ENCODE data around the gene JAK1. TPM values are rescaled to one million over a fixed set of nuclear protein-coding genes. Genes with fewer than 3 reads are reported as not detected.

Gene JAK1
- total RNA-seq, 3 donors from 2014 or later, result 179 to 258 (median 196) TPM

DNA sequence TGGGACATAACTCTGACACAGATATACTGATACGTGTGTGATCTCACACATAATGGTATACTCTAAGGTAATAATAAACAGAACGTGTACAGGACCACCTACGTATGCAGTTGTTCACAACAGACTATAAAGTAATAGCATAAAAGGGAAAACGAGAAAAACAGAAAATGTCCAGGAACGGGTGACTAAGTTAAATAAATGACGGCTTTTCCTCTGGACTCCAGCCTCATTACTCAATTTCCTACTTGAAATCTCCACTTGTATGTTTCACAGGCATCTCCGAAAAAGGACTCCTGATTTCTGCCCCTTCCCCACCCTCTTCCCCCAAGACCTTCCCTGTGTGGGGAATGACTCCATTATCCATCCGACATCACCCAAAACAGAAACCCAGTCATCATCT, 95.1 kb downstream of the JAK1 start:
- intact Hi-C loops (cut with DNase I; ENCODE audit: low total_unique reads), result no loop called here
- H3K4me3 ChIP-seq, result no peak overlapping the region
- no peaks in the 10 kb centered on the region for H3K9me3 ChIP-seq
- H3K27ac ChIP-seq, result no peak overlapping the region
- H3K4me1 ChIP-seq, result no peaks in the 10 kb centered on the region
- no peak for DNase-seq (ENCODE audit: low spot score in 2 of 2)
- H3K27me3 ChIP-seq, result no peaks in the 10 kb centered on the region
- TF ChIP-seq POLR2AphosphoS5 (IDR thresholded peaks at IDR 0.05), result no peak
- TF ChIP-seq, protein P1, sequence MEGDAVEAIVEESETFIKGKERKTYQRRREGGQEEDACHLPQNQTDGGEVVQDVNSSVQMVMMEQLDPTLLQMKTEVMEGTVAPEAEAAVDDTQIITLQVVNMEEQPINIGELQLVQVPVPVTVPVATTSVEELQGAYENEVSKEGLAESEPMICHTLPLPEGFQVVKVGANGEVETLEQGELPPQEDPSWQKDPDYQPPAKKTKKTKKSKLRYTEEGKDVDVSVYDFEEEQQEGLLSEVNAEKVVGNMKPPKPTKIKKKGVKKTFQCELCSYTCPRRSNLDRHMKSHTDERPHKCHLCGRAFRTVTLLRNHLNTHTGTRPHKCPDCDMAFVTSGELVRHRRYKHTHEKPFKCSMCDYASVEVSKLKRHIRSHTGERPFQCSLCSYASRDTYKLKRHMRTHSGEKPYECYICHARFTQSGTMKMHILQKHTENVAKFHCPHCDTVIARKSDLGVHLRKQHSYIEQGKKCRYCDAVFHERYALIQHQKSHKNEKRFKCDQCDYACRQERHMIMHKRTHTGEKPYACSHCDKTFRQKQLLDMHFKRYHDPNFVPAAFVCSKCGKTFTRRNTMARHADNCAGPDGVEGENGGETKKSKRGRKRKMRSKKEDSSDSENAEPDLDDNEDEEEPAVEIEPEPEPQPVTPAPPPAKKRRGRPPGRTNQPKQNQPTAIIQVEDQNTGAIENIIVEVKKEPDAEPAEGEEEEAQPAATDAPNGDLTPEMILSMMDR (IDR thresholded peaks at IDR 0.05), result no peak
- no peak for TF ChIP-seq POLR2A (IDR thresholded peaks at IDR 0.05)
- H3K36me3 ChIP-seq, result peaks cover 7% of the 10 kb centered on the region

DNA sequence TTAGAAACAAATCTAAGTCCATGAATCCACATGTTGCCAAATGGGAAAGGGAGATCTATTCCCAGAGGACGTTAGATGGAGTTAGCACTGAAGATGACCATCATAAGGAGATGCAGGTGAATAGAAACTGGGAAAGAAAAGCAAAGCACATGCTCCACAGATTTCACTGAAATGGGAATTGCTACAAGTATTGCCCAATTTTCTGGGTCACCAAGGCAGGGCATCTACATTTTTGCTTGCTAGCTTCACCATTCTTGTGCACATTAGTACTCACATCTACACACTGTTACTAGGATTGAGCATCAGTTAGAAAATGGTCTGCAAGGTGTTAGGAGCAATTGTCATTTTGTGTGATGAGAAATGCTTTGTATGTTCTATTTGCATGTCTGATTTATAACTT, 99.1 kb downstream of the JAK1 start:
- TF ChIP-seq, protein P1 (IDR thresholded peaks at IDR 0.05), result no peak
- TF ChIP-seq POLR2A (IDR thresholded peaks at IDR 0.05) (no peak), POLR2AphosphoS5 (IDR thresholded peaks at IDR 0.05) (no peak)
- peaks cover 7% of the 10 kb centered on the region for H3K36me3 ChIP-seq
- no peaks in the 10 kb centered on the region for H3K27me3 ChIP-seq
- no peaks in the 10 kb centered on the region for H3K9me3 ChIP-seq
- no peak overlapping the region for H3K27ac ChIP-seq
- no peak for DNase-seq (ENCODE audit: low spot score in 2 of 2)
- no peaks in the 10 kb centered on the region for H3K4me1 ChIP-seq
- intact Hi-C loops (cut with DNase I; ENCODE audit: low total_unique reads), result loop anchor here (10.0 kb wide), 1 partner anchor 98 kb away; the partner anchor contains the start of gene JAK1
- no peak overlapping the region for H3K4me3 ChIP-seq

DNA sequence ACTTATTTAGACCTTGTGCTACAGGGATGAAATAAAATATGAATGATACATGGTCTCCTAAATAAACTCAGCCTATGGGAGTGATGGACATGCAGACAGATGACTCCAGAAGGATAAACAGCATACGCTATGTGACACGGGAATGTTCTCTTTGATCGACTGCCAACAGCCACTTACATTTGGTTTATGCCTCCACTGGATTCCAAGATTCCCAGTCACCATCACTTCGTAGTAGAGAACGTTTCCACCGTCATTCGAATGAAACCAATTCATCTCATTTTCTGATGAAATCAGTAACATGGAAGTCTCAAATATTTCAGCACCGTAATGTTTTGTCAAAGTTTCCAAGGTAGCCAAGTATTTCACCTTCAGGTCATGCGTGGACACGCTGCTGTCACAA, 99.7 kb downstream of the JAK1 start:
- Histone ChIP-seq H3K4me1 (no peaks in the 10 kb centered on the region), H3K9me3 (no peaks in the 10 kb centered on the region), H3K27me3 (no peaks in the 10 kb centered on the region), H3K27ac (no peak overlapping the region), H3K36me3 (peaks cover 7% of the 10 kb centered on the region), H3K4me3 (no peak overlapping the region)
- intact Hi-C loops (cut with DNase I; ENCODE audit: low total_unique reads), result loop anchor here (10.0 kb wide), 1 partner anchor 98 kb away; the partner anchor contains the start of gene JAK1
- TF ChIP-seq POLR2A (IDR thresholded peaks at IDR 0.05), result no peak
- TF ChIP-seq, protein P1 (IDR thresholded peaks at IDR 0.05), result no peak
- no peak for TF ChIP-seq POLR2AphosphoS5 (IDR thresholded peaks at IDR 0.05)
- DNase-seq (ENCODE audit: low spot score in 2 of 2), result no peak

DNA sequence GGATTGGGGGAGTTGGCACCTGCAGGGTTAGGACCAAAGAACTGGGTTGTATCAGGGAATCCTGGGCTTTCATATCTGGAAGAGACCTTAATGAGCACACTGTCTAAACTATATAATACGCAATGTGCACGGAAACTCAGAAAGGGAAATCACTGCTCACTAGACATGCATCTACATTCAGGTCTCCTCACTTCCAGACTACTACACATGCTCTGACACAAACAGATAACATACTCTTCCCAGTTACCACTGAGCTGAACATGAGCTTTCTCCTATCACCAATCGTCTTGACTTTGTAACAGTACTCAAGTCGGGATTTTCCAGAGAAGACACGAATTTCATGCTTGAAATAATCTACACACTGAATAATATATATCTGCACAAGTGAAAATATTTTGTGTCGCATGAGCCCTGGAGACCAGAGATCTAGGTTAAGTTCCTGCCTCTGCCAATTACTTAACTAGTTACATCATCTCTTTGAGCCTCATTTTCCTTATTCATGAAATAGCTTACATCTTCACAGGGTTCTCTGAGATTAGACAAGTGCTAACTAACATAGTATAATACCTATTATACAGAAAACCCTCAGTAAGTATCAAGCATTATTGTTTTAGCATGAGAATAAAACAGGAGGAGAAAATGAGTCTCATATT, 101.1 kb downstream of the JAK1 start:
- Histone ChIP-seq H3K27me3 (no peaks in the 10 kb centered on the region), H3K9me3 (no peaks in the 10 kb centered on the region), H3K4me3 (no peak overlapping the region), H3K27ac (no peak overlapping the region), H3K4me1 (no peaks in the 10 kb centered on the region), H3K36me3 (peaks cover under 1% of the 10 kb centered on the region)
- intact Hi-C loops (cut with DNase I; ENCODE audit: low total_unique reads), result loop anchor here (10.0 kb wide), 1 partner anchor 100 kb away; the partner anchor contains the start of gene JAK1
- no peak for DNase-seq (ENCODE audit: low spot score in 2 of 2)
- TF ChIP-seq POLR2A (IDR thresholded peaks at IDR 0.05) (no peak), POLR2AphosphoS5 (IDR thresholded peaks at IDR 0.05) (no peak)
- TF ChIP-seq, protein P1 (IDR thresholded peaks at IDR 0.05), result no peak

All from breast epithelium (tissue), 4 donors.